KG1 (cell line): ENCODE data around the gene TIMM8B.
"Not testable (repeated sequence)": the region's sequence is repeated elsewhere in the genome, so short reads cannot be mapped to it uniquely, and the experiment has no call there.

Experiments
- DNase-seq: peaks from one replicate; lab custom pipeline; 2025; lab: John Stamatoyannopoulos, UW

TIMM8B gene

DNA sequence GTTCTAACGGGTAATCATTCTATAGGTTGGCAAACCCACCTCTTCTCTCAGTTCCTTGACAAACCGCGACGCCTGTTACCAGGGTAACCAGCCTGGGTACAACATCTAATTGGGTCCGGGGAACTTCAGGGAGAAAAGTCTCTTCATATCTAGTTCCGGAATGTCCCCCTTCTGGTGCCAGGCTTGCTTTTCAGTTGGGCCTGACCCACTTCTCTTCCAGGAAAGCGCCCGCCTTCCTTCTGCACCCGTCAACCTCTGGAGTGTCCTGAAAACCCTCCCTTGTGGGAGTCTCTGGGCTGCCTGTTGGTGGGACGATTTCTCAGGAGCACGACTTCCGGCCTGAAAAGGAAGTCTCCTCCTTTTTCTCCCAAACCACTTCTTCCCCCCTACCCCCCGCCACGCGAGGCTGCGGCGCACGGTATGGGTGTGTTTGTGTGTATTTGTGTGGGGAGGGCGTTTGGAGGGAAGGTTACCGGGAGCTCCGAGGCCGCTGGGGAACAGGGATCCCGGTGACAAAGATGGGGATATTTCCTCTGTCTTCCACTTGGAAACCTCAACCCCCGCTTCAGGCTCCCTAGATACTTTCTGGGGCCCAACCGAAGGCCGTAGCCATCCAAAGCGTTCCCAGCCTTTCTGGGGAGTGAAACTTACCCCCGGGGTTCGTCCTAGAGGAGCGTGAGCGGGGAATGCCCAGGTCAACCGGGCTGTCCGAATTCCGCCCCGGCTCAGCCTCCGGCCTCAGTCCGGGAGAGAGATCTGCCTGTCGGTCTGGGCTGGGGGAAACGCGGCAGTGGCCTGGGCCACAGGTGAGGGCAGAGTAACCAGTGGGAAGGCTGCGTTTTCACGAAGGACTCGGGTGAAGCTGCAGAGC, 12.4 kb downstream of the TIMM8B start, which contains the start of the genes NKAPD1 and PIH1D2:
TSS of gene NKAPD1 (plus strand) at position 359 of the 871 bp plus-strand sequence. CDS start 1,276 bp downstream, outside the sequence.
TSS of gene PIH1D2 (minus strand) at position 77 of the 871 bp plus-strand sequence. CDS start 843 bp downstream, outside the sequence.
- DNase-seq: peak; percentile 92

DNA sequence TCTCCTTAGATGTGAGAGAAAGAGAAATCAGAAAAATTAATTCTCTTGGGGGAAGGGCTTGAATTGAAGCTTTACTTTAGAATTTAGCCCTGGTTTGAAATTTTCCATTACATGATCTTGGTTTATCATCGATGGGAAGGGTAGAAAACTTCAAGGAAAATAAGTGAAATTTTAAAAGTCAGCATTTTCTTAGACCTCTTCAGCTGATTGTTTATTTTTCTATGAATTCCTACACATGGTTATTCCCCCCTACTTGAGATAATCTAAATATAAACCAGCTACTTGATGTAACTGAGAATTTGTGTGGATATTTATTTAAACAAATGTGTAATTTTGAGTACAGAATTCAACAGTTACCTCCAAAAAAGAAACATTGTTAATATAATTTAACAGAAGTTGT, 23.6 kb downstream of the TIMM8B start:
- DNase-seq: no peak

- DNase-seq: no peak
Observed at GRCh38 chr11:112058103-112058502, 28.5 kb downstream of the TIMM8B start.

DNA sequence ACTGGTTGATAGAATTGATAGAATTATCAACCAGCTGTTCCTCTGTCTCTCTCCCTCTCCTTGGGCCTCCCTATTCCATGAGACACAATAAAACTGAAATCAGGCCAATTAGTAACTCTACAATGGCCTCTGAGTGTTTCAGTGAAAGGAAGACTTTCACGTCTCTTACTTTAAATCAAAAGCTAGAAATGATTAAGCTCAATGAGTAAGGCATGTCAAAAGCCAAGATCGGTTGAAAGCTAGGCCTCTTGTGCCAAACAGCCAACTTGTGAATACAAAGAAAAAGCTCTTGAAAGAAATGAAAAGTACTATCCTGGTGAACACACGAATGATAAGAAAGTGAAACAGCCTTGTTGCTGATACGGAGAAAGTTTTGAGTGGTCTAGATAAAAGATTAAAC, 29.4 kb downstream of the TIMM8B start:
- no peak for DNase-seq

- DNase-seq: no peak
Observed at GRCh38 chr11:112051768-112052167, 34.8 kb downstream of the TIMM8B start.

GRCh38 chr11:112050721-112051120, 35.8 kb downstream of the TIMM8B start:
- no peak for DNase-seq

DNA sequence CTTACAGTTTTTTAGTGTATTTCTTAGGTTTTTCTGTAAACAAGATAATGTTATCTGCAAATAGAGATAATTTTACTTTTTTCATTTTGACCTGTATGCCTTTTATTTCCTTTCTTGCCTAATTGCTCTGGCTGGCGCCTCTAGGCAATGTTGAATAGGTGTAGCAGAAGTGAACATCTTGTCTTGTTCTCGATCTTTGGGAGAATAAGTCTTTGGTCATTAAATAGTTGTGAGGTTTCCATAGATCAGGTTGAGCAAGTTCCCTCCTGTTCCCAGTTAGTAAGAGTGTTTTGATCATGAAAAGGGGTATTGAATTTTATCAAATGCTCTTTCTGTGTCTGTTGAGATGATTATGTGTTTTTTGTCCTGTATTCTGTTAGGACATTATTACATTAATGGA, 36.8 kb downstream of the TIMM8B start:
- DNase-seq: no peak

DNA sequence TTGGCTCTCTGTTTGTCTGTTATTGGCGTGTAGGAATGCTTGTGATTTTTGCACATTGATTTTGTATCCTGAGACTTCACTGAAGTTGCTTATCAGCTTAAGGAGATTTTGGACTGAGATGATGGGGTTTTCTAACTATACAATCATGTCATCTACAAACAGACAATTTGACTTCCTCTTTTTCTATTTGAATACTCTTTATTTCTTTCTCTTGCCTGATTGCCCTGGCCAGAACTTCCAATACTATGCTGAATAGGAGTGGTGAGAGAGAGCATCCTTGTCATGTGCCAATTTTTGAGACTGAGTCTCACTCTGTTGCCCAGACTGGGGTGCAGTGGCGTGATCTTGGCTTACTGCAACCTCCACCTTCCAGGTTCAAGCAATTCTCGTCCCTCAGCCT, 38.3 kb downstream of the TIMM8B start:
- not testable (repeated sequence) for DNase-seq

GRCh38 chr11:112046647-112047046, 39.9 kb downstream of the TIMM8B start:
- DNase-seq: not testable (repeated sequence)

DNA sequence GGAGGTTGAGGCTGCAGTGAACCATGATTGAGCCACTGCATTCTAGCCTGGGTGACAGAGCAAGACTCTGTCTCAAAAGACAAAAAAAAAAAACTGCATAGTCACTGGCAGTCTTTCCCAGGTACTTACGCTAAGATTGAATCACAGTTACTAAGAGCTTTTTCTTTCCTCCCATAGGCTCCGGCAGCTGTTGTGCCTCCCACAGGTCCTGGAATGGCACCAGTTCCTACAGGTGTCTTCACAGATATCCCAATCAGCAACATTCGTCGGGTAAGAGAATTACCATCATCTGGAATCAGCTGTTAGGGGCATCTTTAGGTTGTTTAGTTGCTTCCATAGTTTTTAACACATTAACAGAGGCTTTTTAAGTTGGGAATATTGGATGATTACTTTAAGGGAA, 41.6 kb downstream of the TIMM8B start:
- DNase-seq: no peak

DNA sequence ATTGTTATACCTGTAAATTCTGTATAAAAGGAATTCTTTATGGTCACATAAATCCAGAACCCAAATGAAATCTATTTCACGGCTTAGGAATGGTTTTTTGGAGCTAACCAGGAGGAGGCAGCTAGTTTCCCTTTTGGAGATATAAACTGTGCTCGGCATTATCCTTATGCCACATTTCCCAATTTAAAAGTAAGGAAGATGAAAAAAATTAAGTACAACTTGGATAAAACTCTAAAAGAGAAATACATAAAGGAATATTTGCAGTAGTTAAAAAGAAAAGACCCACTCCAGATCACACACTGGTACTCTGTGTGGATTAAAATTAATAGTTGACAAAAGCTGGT, 43.6 kb downstream of the TIMM8B start:
- DNase-seq: no peak

DNA sequence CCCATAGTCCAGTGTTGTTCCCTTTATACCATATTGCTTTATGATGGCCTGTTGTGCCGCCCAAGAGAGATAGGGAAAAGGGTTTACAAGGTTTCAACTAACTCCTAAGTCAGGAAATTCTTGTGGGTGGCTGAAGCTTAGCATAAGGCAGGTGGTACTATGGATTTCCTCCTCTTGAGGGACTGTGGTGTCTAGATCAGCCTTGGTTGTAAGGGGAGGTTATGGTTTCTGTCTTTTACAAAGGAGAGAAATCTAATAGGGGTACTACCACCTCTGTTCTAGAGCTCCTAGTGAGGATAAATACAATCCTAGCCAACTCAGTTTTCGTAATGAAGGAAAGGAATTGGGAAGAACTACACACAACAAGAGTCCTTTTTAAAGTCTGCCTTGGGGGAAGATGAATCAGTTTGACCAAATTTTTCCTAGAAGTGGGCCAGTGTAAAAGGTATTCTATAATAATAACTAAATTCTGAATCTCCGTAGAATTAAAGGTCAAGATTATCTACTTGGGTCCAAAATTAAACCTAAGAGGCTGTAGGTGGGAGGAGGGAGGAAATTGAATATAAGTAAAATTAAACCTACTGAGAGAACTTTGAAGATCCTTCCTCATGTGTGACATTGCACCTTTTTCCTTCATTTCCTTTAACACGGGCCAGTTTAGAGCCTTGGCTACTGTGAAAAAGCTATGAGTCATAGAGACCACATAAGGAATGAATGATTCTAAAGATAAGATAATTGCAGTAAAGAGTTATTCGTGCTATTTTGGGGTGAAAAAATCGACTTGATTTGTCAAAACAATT, 44.2 kb downstream of the TIMM8B start:
- peak; percentile 21 for DNase-seq

DNA sequence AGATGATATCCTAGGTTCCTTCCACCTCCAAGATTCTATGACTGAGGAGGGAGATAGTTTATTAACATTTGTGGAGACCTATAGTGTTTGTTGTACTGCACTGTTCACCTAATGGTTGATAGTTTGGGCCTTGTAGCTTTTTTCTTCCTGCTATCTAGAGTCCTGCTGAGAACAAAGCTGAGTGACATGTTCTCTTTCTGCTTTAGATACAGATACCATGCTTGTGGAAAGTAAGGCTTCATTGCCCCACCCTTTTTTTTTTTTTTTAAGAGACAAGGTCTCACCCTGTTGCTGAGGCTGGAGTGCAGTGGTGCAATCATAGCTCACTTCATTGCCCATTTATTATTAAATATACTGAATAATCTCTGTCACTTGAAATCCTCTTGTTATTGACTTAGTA, 49.0 kb downstream of the TIMM8B start:
- DNase-seq: no peak
